Fibroblast of lung (primary cell): ENCODE measurements around the gene LTBP1.

ENCODE experiments used
- EZH2 ChIP-seq: IDR thresholded peaks from 2 replicates; pipeline ENCODE4 v1.5.1; 2012; ENCODE audit warnings: low read length, control low read depth, mild to moderate bottlenecking; ENCODE audit errors: missing control alignments
- TF ChIP-seq, protein P1 (sequence below), 2 donors: IDR thresholded peaks in 1 of 2; conservative IDR thresholded peaks in 1 of 2; 1 replicate in 1 of 2; 2 replicates in 1 of 2; pipeline ENCODE4 v1.5.1; 2011 to 2012; ENCODE audit warnings: low read length in 2 of 2, control low read depth in 1 of 2, inconsistent platforms in 1 of 2, low read depth in 1 of 2, mild to moderate bottlenecking in 1 of 2

DNA sequence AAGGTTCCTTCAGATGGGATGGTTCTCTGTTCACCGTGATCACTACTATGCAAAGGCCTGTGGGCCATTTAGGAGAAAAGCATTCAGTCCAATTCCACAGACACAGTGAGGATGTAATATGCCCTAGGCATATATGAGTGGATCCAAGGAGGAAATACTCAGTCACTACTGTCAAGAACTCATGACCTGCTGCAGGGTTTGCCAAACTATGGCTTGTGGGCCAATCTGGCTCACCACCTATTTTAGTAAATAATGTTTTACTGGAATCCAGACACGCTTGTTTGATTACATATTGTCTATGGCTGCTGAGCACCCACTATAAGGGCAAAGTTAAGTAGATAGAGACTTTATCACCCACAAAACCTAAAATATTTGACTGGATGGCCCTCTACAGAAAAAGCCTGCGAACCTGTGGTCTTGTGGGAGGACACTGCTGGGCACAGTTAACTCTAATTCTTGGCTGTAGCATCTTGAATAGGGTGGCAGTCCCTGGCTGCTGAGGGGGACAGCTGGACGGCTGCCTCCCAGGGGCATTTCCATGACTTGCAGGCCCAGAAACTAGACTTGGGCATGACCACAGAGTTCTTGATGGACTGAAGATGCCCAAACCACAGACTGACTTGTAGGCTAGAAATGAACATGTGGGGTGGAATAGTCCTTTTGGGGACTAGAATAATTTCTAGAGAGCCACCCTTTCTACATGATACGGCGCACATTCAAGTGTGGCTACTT is 20.6 kb upstream of the LTBP1 start:
- TF ChIP-seq, protein P1, sequence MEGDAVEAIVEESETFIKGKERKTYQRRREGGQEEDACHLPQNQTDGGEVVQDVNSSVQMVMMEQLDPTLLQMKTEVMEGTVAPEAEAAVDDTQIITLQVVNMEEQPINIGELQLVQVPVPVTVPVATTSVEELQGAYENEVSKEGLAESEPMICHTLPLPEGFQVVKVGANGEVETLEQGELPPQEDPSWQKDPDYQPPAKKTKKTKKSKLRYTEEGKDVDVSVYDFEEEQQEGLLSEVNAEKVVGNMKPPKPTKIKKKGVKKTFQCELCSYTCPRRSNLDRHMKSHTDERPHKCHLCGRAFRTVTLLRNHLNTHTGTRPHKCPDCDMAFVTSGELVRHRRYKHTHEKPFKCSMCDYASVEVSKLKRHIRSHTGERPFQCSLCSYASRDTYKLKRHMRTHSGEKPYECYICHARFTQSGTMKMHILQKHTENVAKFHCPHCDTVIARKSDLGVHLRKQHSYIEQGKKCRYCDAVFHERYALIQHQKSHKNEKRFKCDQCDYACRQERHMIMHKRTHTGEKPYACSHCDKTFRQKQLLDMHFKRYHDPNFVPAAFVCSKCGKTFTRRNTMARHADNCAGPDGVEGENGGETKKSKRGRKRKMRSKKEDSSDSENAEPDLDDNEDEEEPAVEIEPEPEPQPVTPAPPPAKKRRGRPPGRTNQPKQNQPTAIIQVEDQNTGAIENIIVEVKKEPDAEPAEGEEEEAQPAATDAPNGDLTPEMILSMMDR (conservative IDR thresholded peaks at IDR 0.05 in 1 of 2, IDR thresholded peaks at IDR 0.05 in 1 of 2; ENCODE audit: low read depth in 1 of 2, low read length in 2 of 2) = no peak
- TF ChIP-seq EZH2 = no peak
